ENCODE data around the gene FOXF2. TPM values are rescaled to one million over a fixed set of nuclear protein-coding genes. Genes with fewer than 3 reads are reported as not detected.
A peak's percentile ranks its signal among the peaks of the same experiment; 100 is the strongest.

FOXF2 gene
- total RNA-seq, 4 donors from 2014 or later: 0.59 to 1.4 (median 0.77) TPM

DNA sequence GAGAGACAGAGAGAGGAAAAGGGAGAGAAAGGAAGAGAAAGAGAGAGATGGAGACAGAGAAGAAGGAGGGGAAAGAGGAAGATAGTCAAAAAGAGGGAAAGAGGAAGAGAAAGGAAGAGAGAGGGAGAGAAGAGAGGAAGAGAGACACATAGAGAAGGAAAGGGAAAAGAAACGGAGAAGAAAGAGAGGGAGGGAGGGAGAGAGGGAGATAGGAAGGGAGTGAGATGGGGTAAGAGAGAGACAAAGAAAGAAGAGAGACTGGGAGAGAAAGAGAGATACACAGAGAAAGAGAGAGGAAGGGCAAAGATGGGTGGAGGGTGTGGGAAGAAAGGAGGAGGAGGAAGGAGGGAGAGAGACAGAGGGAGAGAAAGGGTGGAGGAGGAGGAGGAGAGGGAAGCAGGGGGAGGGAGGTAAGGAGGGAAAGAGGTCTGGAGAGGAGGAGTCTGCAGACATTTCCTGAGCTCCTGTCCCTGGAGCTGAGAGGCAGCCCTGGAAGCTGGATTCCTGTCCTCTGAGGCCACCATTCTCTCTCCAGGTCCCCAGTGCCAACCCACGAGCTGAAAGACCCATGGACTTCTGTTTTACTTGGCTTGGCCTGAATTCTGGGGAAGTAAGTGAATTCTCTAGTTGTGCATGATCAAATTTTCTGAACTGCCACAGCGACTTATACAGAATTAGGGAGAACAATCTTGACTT is 9.9 kb downstream of the FOXF2 start:
- TF ChIP-seq, protein P1, sequence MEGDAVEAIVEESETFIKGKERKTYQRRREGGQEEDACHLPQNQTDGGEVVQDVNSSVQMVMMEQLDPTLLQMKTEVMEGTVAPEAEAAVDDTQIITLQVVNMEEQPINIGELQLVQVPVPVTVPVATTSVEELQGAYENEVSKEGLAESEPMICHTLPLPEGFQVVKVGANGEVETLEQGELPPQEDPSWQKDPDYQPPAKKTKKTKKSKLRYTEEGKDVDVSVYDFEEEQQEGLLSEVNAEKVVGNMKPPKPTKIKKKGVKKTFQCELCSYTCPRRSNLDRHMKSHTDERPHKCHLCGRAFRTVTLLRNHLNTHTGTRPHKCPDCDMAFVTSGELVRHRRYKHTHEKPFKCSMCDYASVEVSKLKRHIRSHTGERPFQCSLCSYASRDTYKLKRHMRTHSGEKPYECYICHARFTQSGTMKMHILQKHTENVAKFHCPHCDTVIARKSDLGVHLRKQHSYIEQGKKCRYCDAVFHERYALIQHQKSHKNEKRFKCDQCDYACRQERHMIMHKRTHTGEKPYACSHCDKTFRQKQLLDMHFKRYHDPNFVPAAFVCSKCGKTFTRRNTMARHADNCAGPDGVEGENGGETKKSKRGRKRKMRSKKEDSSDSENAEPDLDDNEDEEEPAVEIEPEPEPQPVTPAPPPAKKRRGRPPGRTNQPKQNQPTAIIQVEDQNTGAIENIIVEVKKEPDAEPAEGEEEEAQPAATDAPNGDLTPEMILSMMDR (IDR thresholded peaks at IDR 0.05): no peak
- no peak for TF ChIP-seq POLR2A (IDR thresholded peaks at IDR 0.05)
- peak in 1 of 2 donors; percentile 43 for DNase-seq (ENCODE audit: low spot score in 2 of 2)
- intact Hi-C loops (cut with DNase I; ENCODE audit: low total_unique reads): loop anchor here (10.0 kb wide), 1 partner anchor 804 kb away; no protein-coding TSS in a partner anchor
- no peak overlapping the region for H3K4me3 ChIP-seq (ENCODE audit: low read depth, poor library complexity, severe bottlenecking)
- WGBS, 2 donors: 49 to 65% methylated on average over 3 of the region's 3 CpGs

GRCh38 chr6:1400126-1400850 is 10.9 kb downstream of the FOXF2 start:
- TF ChIP-seq, protein P1 (IDR thresholded peaks at IDR 0.05): no peak
- no peak for TF ChIP-seq POLR2A (IDR thresholded peaks at IDR 0.05)
- intact Hi-C loops (cut with DNase I; ENCODE audit: low total_unique reads): loop anchor here (2.0 kb wide), 1 partner anchor 33 kb away; no protein-coding TSS in a partner anchor
- peak in 1 of 2 donors; percentile 53 for DNase-seq (ENCODE audit: low spot score in 2 of 2)
- no peak overlapping the region for H3K4me3 ChIP-seq (ENCODE audit: low read depth, poor library complexity, severe bottlenecking)
- 88 to 94% methylated on average over 29 to 30 of the region's 30 CpGs for WGBS, 2 donors

- intact Hi-C loops (cut with DNase I; ENCODE audit: low total_unique reads): no loop called here
- no peak for TF ChIP-seq POLR2A (IDR thresholded peaks at IDR 0.05)
- TF ChIP-seq, protein P1 (IDR thresholded peaks at IDR 0.05): no peak
- peak in 1 of 2 donors; percentile 45 for DNase-seq (ENCODE audit: low spot score in 2 of 2)
- H3K4me3 ChIP-seq (ENCODE audit: low read depth, poor library complexity, severe bottlenecking): no peak overlapping the region
- 79 to 81% methylated on average over 16 of the region's 16 CpGs for WGBS, 2 donors
These were observed 13.0 kb downstream of the FOXF2 start for GRCh38 chr6:1402369-1402768.

GRCh38 chr6:1402868-1403267 is 13.5 kb downstream of the FOXF2 start:
- no peak overlapping the region for H3K4me3 ChIP-seq (ENCODE audit: low read depth, poor library complexity, severe bottlenecking)
- TF ChIP-seq, protein P1 (IDR thresholded peaks at IDR 0.05): no peak
- TF ChIP-seq POLR2A (IDR thresholded peaks at IDR 0.05): no peak
- WGBS, 2 donors: 86 to 100% methylated on average over 2 of the region's 2 CpGs
- no peak for DNase-seq (ENCODE audit: low spot score in 2 of 2)
- intact Hi-C loops (cut with DNase I; ENCODE audit: low total_unique reads): no loop called here

- TF ChIP-seq POLR2A (IDR thresholded peaks at IDR 0.05): no peak
- TF ChIP-seq, protein P1 (IDR thresholded peaks at IDR 0.05): no peak
- WGBS, 2 donors: 78 to 84% methylated on average over 9 to 12 of the region's 12 CpGs
- DNase-seq (ENCODE audit: low spot score in 2 of 2): peak in 1 of 2 donors; percentile 68
- intact Hi-C loops (cut with DNase I; ENCODE audit: low total_unique reads): no loop called here
- no peak overlapping the region for H3K4me3 ChIP-seq (ENCODE audit: low read depth, poor library complexity, severe bottlenecking)
These were observed 14.7 kb downstream of the FOXF2 start for GRCh38 chr6:1403851-1404712.
